HUES48 (cell line): ENCODE results near the gene NHSL2.
A peak's percentile ranks its signal among the peaks of the same experiment; 100 is the strongest.

ENCODE experiments used
- H3K27ac ChIP-seq: one replicate; pipeline ENCODE4 v1.7.0; 2013; ENCODE audit warnings: low read depth, low read length, inconsistent platforms
- H3K27me3 ChIP-seq: 2 replicates; pipeline ENCODE4 v1.6.1; 2013; ENCODE audit warnings: mild to moderate bottlenecking, low read length; ENCODE audit not compliant: control insufficient read depth, insufficient read depth
- H3K36me3 ChIP-seq: 2 replicates; pipeline ENCODE4 v1.6.1; 2013; ENCODE audit warnings: low read length; ENCODE audit not compliant: control insufficient read depth, insufficient read depth
- H3K4me1 ChIP-seq: 2 replicates; pipeline ENCODE4 v1.6.1; 2013; ENCODE audit warnings: mild to moderate bottlenecking, low read length; ENCODE audit not compliant: control insufficient read depth, insufficient read depth
- H3K4me3 ChIP-seq: 2 replicates; pipeline ENCODE4 v1.5.1; 2013; ENCODE audit warnings: mild to moderate bottlenecking, low read depth, low read length
- H3K9ac ChIP-seq: 2 replicates; pipeline ENCODE4 v1.6.1; 2013; ENCODE audit warnings: mild to moderate bottlenecking, low read depth, low read length, moderate library complexity
- H3K9me3 ChIP-seq: 2 replicates; pipeline ENCODE4 v1.6.1; 2013; ENCODE audit warnings: low read length; ENCODE audit not compliant: control insufficient read depth, insufficient read depth

Gene NHSL2

GRCh38 chrX:72073633-72074032, 163.0 kb downstream of the NHSL2 start:
- H3K27ac ChIP-seq: no peak overlapping the region

GRCh38 chrX:72078411-72078810, 167.8 kb downstream of the NHSL2 start:
- H3K27me3 ChIP-seq: no peaks in the 10 kb centered on the region
- no peaks in the 10 kb centered on the region for H3K4me1 ChIP-seq
- H3K9ac ChIP-seq: no peak overlapping the region
- no peak overlapping the region for H3K4me3 ChIP-seq
- peaks cover 16% of the 10 kb centered on the region; the same call in 1 of the 2 replicates for H3K9me3 ChIP-seq
- no peak overlapping the region for H3K27ac ChIP-seq
- no peaks in the 10 kb centered on the region for H3K36me3 ChIP-seq

More at GRCh38 chrX:72073633-72074032, 163.0 kb downstream of the NHSL2 start:
- Histone ChIP-seq H3K27me3 (no peaks in the 10 kb centered on the region), H3K9ac (no peak overlapping the region), H3K4me3 (no peak overlapping the region), H3K36me3 (no peaks in the 10 kb centered on the region), H3K4me1 (peaks cover 7% of the 10 kb centered on the region), H3K9me3 (peaks cover 16% of the 10 kb centered on the region; the same call in 1 of the 2 replicates)

GRCh38 chrX:72079607-72080006, 169.0 kb downstream of the NHSL2 start:
- no peaks in the 10 kb centered on the region for H3K27me3 ChIP-seq
- H3K27ac ChIP-seq: no peak overlapping the region
- peaks cover 19% of the 10 kb centered on the region; the same call in 1 of the 2 replicates for H3K9me3 ChIP-seq
- no peaks in the 10 kb centered on the region for H3K36me3 ChIP-seq
- H3K4me1 ChIP-seq: no peaks in the 10 kb centered on the region
- no peak overlapping the region for H3K4me3 ChIP-seq
- H3K9ac ChIP-seq: no peak overlapping the region

GRCh38 chrX:72080150-72080549, 169.5 kb downstream of the NHSL2 start:
- no peak overlapping the region for H3K9ac ChIP-seq
- no peak overlapping the region for H3K27ac ChIP-seq
- no peaks in the 10 kb centered on the region for H3K36me3 ChIP-seq
- peaks cover 19% of the 10 kb centered on the region; the same call in 1 of the 2 replicates for H3K9me3 ChIP-seq
- H3K4me3 ChIP-seq: no peak overlapping the region
- no peaks in the 10 kb centered on the region for H3K27me3 ChIP-seq
- H3K4me1 ChIP-seq: no peaks in the 10 kb centered on the region

GRCh38 chrX:72080800-72081199, 170.2 kb downstream of the NHSL2 start:
- no peaks in the 10 kb centered on the region for H3K36me3 ChIP-seq
- H3K27ac ChIP-seq: no peak overlapping the region
- no peak overlapping the region for H3K4me3 ChIP-seq
- peaks cover 19% of the 10 kb centered on the region; the same call in 1 of the 2 replicates for H3K9me3 ChIP-seq
- H3K4me1 ChIP-seq: no peaks in the 10 kb centered on the region
- no peaks in the 10 kb centered on the region for H3K27me3 ChIP-seq
- H3K9ac ChIP-seq: no peak overlapping the region

- Histone ChIP-seq H3K4me3 (no peak overlapping the region), H3K27me3 (no peaks in the 10 kb centered on the region)
Measured at GRCh38 chrX:72081605-72082320, 171.1 kb downstream of the NHSL2 start.

GRCh38 chrX:72083291-72083690, 172.6 kb downstream of the NHSL2 start:
- Histone ChIP-seq H3K27me3 (no peaks in the 10 kb centered on the region), H3K9ac (no peak overlapping the region), H3K36me3 (no peaks in the 10 kb centered on the region), H3K9me3 (peaks cover 17% of the 10 kb centered on the region; the same call in 1 of the 2 replicates), H3K4me3 (no peak overlapping the region), H3K27ac (no peak overlapping the region), H3K4me1 (no peaks in the 10 kb centered on the region)

More at GRCh38 chrX:72081605-72082320, 171.1 kb downstream of the NHSL2 start:
- no peaks in the 10 kb centered on the region for H3K36me3 ChIP-seq
- H3K27ac ChIP-seq: peak overlapping the region; percentile 10
- H3K4me1 ChIP-seq: no peaks in the 10 kb centered on the region
- no peak overlapping the region for H3K9ac ChIP-seq
- H3K9me3 ChIP-seq: peaks cover 18% of the 10 kb centered on the region; the same call in 1 of the 2 replicates

GRCh38 chrX:72084114-72084513, 173.5 kb downstream of the NHSL2 start:
- no peaks in the 10 kb centered on the region for H3K36me3 ChIP-seq
- no peak overlapping the region for H3K4me3 ChIP-seq

GRCh38 chrX:72086995-72087394, 176.3 kb downstream of the NHSL2 start:
- no peak overlapping the region for H3K4me3 ChIP-seq
- no peak overlapping the region for H3K27ac ChIP-seq
- peaks cover 17% of the 10 kb centered on the region; the same call in 1 of the 2 replicates for H3K9me3 ChIP-seq
- no peak overlapping the region for H3K9ac ChIP-seq
- H3K4me1 ChIP-seq: no peaks in the 10 kb centered on the region
- no peaks in the 10 kb centered on the region for H3K27me3 ChIP-seq
- no peaks in the 10 kb centered on the region for H3K36me3 ChIP-seq

More at GRCh38 chrX:72084114-72084513, 173.5 kb downstream of the NHSL2 start:
- Histone ChIP-seq H3K9ac (no peak overlapping the region), H3K4me1 (no peaks in the 10 kb centered on the region), H3K9me3 (peaks cover 24% of the 10 kb centered on the region; the same call in 1 of the 2 replicates), H3K27me3 (no peaks in the 10 kb centered on the region), H3K27ac (no peak overlapping the region)

- no peak overlapping the region for H3K4me3 ChIP-seq
- H3K27ac ChIP-seq: no peak overlapping the region
- H3K36me3 ChIP-seq: no peaks in the 10 kb centered on the region
- H3K9ac ChIP-seq: no peak overlapping the region
- H3K27me3 ChIP-seq: no peaks in the 10 kb centered on the region
- no peaks in the 10 kb centered on the region for H3K4me1 ChIP-seq
- H3K9me3 ChIP-seq: peaks cover 16% of the 10 kb centered on the region; the same call in 1 of the 2 replicates
Measured at GRCh38 chrX:72088761-72089160, 178.1 kb downstream of the NHSL2 start.

- no peaks in the 10 kb centered on the region for H3K27me3 ChIP-seq
- no peak overlapping the region for H3K27ac ChIP-seq
Measured at GRCh38 chrX:72089254-72089653, 178.6 kb downstream of the NHSL2 start.

More at GRCh38 chrX:72089254-72089653, 178.6 kb downstream of the NHSL2 start:
- H3K4me1 ChIP-seq: no peaks in the 10 kb centered on the region
- H3K9me3 ChIP-seq: peaks cover 14% of the 10 kb centered on the region; the same call in 1 of the 2 replicates
- H3K9ac ChIP-seq: no peak overlapping the region
- H3K4me3 ChIP-seq: no peak overlapping the region
- no peaks in the 10 kb centered on the region for H3K36me3 ChIP-seq
